Measurements from ENCODE around the gene DMAC2L. TPM values are rescaled to one million over a fixed set of nuclear protein-coding genes. Genes with fewer than 3 reads are reported as not detected.

The DMAC2L gene
- total RNA-seq, 1 experiment from 2014 or later: 14.0 TPM

- H3K27ac ChIP-seq (ENCODE audit: low read length): no peak overlapping the region
Measured at GRCh38 chr14:50342221-50343078, 30.3 kb downstream of the DMAC2L start.

GRCh38 chr14:50343434-50343833 lies 31.3 kb downstream of the DMAC2L start:
- Histone ChIP-seq H3K27ac (ENCODE audit: low read length) (no peak overlapping the region), H3K9me3 (ENCODE audit: control insufficient read depth, insufficient read depth, low read depth, low read length) (no peaks in the 10 kb centered on the region), H3K36me3 (ENCODE audit: control insufficient read depth, insufficient read depth, low read length) (no peaks in the 10 kb centered on the region), H3K4me1 (ENCODE audit: control insufficient read depth, insufficient read depth, low read length) (peaks cover 7% of the 10 kb centered on the region), H3K27me3 (ENCODE audit: control insufficient read depth, insufficient read depth, low read length) (no peaks in the 10 kb centered on the region), H3K4me3 (ENCODE audit: low read depth in 2 of 2, low read length in 2 of 2) (no peak overlapping the region)
- CTCF ChIA-PET: no interaction called here
- no TSS peak for BruUV-seq (replicated peaks)
- intact Hi-C loops (cut with micrococcal nuclease; ENCODE audit: unreplicated experiment) (no loop called here), in situ Hi-C loops (cut with HindIII; ENCODE audit: low pct_unique_long_range_greater_than_20kb, low sequenced_read_pairs) (no loop called here)
- TF ChIP-seq, protein P1, sequence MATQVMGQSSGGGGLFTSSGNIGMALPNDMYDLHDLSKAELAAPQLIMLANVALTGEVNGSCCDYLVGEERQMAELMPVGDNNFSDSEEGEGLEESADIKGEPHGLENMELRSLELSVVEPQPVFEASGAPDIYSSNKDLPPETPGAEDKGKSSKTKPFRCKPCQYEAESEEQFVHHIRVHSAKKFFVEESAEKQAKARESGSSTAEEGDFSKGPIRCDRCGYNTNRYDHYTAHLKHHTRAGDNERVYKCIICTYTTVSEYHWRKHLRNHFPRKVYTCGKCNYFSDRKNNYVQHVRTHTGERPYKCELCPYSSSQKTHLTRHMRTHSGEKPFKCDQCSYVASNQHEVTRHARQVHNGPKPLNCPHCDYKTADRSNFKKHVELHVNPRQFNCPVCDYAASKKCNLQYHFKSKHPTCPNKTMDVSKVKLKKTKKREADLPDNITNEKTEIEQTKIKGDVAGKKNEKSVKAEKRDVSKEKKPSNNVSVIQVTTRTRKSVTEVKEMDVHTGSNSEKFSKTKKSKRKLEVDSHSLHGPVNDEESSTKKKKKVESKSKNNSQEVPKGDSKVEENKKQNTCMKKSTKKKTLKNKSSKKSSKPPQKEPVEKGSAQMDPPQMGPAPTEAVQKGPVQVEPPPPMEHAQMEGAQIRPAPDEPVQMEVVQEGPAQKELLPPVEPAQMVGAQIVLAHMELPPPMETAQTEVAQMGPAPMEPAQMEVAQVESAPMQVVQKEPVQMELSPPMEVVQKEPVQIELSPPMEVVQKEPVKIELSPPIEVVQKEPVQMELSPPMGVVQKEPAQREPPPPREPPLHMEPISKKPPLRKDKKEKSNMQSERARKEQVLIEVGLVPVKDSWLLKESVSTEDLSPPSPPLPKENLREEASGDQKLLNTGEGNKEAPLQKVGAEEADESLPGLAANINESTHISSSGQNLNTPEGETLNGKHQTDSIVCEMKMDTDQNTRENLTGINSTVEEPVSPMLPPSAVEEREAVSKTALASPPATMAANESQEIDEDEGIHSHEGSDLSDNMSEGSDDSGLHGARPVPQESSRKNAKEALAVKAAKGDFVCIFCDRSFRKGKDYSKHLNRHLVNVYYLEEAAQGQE (IDR thresholded peaks at IDR 0.05; ENCODE audit: insufficient read depth in 1 of 2, low read depth in 2 of 2, low read length in 1 of 2): no peak
- TF ChIP-seq TCF7L2 (IDR thresholded peaks at IDR 0.05; ENCODE audit: low read depth, low read length) (no peak), POLR2AphosphoS5 (IDR thresholded peaks at IDR 0.05; ENCODE audit: low read depth, low read length) (no peak), SIN3A (IDR thresholded peaks at IDR 0.05; ENCODE audit: borderline replicate concordance, insufficient read depth, low read depth, low read length) (no peak)
- TF ChIP-seq, protein P2, sequence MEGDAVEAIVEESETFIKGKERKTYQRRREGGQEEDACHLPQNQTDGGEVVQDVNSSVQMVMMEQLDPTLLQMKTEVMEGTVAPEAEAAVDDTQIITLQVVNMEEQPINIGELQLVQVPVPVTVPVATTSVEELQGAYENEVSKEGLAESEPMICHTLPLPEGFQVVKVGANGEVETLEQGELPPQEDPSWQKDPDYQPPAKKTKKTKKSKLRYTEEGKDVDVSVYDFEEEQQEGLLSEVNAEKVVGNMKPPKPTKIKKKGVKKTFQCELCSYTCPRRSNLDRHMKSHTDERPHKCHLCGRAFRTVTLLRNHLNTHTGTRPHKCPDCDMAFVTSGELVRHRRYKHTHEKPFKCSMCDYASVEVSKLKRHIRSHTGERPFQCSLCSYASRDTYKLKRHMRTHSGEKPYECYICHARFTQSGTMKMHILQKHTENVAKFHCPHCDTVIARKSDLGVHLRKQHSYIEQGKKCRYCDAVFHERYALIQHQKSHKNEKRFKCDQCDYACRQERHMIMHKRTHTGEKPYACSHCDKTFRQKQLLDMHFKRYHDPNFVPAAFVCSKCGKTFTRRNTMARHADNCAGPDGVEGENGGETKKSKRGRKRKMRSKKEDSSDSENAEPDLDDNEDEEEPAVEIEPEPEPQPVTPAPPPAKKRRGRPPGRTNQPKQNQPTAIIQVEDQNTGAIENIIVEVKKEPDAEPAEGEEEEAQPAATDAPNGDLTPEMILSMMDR (IDR thresholded peaks at IDR 0.05): no peak
- no peak for ATAC-seq
- POLR2A ChIA-PET: no interaction called here
- DNase-seq (ENCODE audit: low read depth, low spot score): no peak

More at GRCh38 chr14:50342221-50343078, 30.3 kb downstream of the DMAC2L start:
- ChIA-PET POLR2A (no interaction called here), CTCF (interaction anchor here (0.7 kb wide), 1 partner anchor 22 kb away, joined by 13 read pairs; no protein-coding TSS in a partner anchor)
- H3K36me3 ChIP-seq (ENCODE audit: control insufficient read depth, insufficient read depth, low read length): no peaks in the 10 kb centered on the region
- TF ChIP-seq POLR2AphosphoS5 (IDR thresholded peaks at IDR 0.05; ENCODE audit: low read depth, low read length) (no peak), TCF7L2 (IDR thresholded peaks at IDR 0.05; ENCODE audit: low read depth, low read length) (no peak)
- TF ChIP-seq, protein P2 (IDR thresholded peaks at IDR 0.05): peak; percentile 37
- DNase-seq (ENCODE audit: low read depth, low spot score) (no peak), ATAC-seq (peak; percentile 73; the same call in 1 of the 2 replicates)
- H3K9me3 ChIP-seq (ENCODE audit: control insufficient read depth, insufficient read depth, low read depth, low read length): no peaks in the 10 kb centered on the region
- H3K4me3 ChIP-seq (ENCODE audit: low read depth in 2 of 2, low read length in 2 of 2): no peak overlapping the region
- H3K27me3 ChIP-seq (ENCODE audit: control insufficient read depth, insufficient read depth, low read length): no peaks in the 10 kb centered on the region
- H3K4me1 ChIP-seq (ENCODE audit: control insufficient read depth, insufficient read depth, low read length): peaks cover 7% of the 10 kb centered on the region
- in situ Hi-C loops (cut with HindIII; ENCODE audit: low pct_unique_long_range_greater_than_20kb, low sequenced_read_pairs): no loop called here
- BruUV-seq (replicated peaks): no TSS peak
- intact Hi-C loops (cut with micrococcal nuclease; ENCODE audit: unreplicated experiment): no loop called here
